NCI-H510A treated with DMSO at 0.1 percent for 48 hours (cell line): ENCODE measurements around the gene DPP8.

Experiments
- DNase-seq: peaks from one replicate; lab custom pipeline; 2025; lab: John Stamatoyannopoulos, UW

The DPP8 gene

DNA sequence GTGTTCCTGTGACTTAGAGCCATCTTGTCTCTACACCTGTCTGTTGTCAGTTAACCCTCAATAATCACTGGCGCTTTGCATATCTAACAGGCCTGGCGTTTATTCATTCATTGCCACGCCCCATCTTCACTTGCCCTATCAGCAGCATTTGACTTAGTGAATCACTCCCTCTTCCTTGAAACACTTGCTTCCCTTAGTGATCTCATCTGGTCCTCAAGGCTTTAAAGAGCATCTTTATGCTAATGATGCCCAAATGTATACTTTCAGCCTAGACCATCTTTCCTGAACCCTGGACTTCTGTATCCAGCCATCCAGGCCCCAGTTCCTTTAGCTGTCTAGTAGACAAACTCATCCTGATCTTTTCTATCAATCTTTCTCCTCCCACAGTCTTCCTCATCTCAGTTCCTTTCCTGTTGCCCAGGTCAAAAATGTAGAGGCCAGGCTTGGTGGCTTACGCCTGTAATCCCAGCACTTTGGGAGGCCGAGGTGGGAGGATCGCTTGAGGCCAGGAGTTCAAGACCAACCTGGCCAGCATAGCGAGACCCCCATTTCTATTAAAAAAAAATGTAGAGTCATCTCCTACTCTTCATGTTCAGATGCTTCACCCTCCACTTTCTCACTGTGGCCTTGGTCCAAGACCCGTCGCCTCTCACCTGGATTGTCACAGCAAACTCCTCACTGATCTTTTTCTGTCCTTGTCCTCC is 93.4 kb downstream of the DPP8 start:
- no peak for DNase-seq

- DNase-seq, result no peak
These were observed 94.1 kb downstream of the DPP8 start for GRCh38 chr15:65423150-65423975.

GRCh38 chr15:65421360-65422215 is 95.9 kb downstream of the DPP8 start:
- no peak for DNase-seq

GRCh38 chr15:65420975-65421359 is 96.5 kb downstream of the DPP8 start:
- no peak for DNase-seq

DNA sequence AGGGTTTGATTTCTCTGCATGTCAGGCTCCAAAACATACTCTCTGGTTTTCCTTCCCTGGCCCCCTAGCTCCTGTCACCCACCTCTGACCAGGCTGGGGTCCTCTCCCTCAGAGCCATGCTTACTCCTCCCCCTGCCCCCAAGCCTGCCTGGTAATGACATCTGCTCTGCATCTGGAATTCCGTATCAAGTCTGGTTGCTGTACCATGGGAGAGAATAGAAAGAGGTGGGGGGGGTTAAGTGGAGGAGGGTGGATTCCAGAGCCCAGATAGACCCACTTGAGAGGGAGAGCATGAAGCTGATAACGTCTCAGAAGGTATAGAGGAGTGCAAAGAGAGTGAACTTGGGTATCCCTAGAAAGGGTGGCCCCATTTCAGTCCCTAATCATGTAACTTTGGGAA is 98.9 kb downstream of the DPP8 start:
- DNase-seq, result no peak

DNA sequence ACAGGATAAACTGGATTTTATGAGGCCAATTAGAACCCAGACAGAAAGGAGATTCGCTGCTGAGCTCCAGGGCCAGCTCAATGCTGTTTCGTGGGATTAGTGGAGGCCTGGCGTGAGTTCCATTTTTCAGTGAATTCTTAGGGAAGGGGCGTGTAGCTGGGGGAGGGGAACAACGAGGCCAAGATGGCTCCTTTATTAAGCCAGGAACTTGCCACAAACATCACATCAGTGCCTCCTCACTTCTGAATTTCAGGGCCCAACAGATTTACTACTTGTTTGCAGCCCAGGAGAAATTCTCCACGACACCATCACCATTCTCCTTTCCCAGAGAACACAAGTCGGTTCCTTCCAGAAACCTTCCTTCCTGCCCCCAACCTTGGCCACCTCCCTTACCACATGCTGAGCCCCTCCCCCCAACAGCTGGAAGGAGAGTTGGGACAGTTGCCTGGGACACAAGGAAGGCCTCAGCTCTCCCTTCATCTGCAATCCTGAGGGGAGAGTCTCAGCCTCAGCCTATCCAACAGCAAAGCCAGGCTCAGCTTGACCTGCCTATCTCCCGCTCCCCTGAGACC is 100.6 kb downstream of the DPP8 start:
- no peak for DNase-seq

DNA sequence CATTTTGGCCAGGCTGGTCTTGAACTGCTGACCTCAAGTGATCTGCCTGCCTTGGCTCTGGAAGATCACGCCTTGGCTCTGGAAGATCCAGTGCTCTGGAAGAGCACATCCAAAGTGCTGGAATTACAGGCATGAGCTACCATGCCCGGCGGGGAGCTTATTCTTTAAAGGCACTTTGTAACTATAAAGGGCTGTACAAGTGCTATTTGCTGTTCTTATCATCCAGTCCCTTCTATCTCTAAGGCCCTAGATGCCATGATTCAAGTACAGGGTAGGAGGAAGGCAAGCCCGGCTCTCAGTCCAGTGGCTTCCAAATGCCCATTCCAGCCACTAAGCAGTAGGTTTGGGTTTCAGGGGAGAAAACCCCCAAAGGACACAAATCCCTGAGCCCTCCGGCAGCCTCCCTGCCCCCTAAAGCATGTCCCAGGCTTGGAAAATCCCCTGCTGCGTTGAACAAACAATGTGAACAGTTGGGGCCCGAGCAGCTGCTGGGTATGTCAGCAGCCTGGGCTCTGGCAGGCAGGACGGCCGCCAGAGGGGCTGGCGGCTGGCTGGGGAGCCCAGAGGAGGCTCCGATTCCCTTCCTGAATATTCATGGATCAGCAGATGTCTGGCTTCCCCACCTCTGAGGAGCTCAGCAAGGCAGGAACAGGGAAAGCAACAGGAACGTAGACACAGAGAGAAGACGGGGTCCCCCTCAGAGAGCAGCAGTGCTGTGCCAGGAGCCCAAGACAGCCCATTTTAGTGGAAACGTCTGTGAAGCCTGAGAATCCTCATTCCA is 102.5 kb downstream of the DPP8 start:
- DNase-seq, result peak; percentile 66

DNA sequence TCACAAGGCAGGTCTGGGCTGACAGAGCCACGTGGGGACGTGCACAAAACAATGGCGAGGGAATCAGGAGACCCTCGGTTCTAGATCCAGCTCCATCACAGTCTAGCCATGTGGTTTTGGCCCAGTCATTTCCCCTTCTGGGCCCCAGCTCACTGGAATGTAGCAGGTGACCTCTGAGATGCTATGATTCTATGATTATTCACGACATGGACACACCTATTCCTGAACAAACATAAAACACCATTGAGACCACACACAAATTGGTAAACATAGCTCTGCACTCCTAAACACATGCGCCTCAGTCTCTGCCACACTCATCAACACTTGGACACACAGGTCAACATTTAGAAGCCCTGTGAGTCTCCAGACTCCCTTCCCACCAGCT is 103.7 kb downstream of the DPP8 start:
- no peak for DNase-seq

- DNase-seq, result no peak
These were observed 104.3 kb downstream of the DPP8 start for GRCh38 chr15:65413051-65413759.

GRCh38 chr15:65412556-65412955 is 104.9 kb downstream of the DPP8 start:
- no peak for DNase-seq

- DNase-seq, result no peak
These were observed 105.9 kb downstream of the DPP8 start for GRCh38 chr15:65411465-65412071.

GRCh38 chr15:65410972-65411371 is 106.5 kb downstream of the DPP8 start:
- no peak for DNase-seq

DNA sequence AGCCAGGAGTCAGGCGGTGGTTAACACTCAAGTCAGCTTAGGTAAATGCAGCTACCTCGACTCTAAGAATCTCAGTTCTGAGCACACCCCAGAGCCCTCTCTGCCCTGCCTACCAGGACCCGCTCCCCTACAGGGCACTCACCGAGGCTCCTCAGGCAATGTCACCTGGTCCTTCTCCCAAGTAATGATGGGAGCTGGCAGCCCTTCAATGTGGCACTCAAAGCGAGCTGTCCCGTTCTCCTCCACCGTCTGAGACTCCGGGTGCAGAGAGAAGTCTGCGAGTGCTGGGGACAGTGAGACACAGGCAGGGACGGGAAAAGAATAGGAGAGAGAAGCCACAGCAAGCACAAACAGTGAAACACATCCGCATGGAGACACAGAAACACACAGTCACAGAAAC is 107.5 kb downstream of the DPP8 start:
- DNase-seq, result no peak

DNA sequence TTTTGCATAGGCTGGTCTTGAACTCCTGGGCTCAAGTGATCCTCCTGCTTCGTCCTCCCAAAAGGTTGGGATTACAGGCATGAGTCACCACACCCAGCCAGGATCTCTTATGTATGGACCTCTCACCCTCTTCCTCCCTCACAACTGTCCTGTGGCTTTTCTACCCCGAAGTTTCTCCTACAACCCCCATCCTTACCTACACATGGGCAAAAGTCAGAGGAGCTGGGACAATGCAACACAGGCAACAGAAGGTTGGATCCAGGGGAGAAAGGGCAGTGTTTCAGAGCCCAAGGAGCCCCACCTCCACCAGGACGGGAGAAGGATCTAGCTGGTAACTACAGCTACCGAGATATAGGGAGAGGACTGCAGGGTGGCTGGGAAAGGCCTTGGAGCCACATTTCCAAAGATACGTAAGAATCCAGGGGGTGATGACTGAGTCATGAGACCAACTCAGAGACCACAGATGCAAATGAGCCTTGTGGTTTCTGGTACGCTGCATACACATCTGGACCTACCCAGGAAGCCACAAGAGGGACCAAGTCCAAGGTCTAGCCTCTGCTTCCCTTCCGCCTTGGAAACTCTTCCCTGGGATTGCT is 108.4 kb downstream of the DPP8 start:
- no peak for DNase-seq

DNA sequence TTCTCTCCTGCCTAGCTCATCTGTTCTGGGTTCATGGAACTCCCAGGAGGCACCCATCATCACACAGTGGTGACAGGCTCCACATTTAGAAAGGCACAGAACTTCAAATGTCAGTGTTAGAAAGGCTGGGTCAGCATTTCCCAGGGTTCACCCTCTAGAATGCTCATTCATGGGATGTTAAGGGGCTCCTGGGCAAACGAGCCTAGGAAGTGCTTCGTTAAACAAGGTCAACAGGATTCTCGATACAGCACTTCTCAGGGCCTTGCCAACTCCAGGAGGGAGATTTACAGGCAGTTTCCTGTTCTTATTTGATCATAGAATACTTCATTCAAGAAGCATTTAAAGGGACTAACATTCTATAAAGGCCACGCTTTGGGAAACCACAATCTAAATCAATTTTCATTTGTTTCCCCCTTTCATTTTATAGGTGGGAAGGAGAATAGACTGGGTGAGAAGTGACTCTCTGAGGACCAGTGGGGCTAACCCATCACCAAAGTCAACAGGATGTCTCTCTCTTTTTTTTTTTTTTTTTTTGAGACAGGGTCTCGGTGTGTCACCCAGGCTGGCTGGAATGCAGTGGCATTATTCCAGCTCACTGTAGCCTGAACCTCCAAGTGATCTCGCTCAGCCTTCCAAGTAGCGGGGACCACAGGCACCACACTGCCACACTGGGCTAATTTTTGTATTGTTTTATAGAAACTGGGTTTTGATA is 109.0 kb downstream of the DPP8 start:
- no peak for DNase-seq

GRCh38 chr15:65406424-65407000 is 111.0 kb downstream of the DPP8 start:
- no peak for DNase-seq

DNA sequence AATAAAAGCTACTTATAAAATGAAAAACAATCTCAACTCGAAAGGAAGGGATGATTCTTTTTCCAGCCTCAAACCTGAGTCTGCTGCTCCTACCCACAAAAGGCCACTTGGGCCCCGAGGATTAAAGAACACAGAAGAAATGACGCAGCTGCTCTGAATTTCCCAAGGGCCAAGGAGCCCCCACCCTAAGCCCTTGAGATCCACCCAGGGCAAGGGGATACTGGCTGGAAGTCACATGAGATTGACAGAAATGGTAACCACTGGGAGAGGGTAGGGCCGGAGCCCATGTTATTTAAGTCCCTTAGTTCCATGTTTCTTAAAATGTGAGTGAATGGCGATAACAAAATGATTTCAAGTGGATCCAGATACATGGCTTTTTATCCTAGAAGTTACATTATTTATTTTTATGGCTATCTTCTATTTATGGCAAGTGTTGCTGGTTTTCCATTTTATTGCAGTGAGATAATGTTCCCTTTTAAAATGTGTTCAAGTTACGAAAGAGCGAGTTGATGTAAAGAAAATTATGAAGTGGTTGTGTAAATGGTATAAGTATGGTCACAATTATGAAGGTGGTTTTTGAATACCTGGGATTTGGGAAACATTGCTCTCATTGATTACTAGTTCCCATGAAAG is 111.6 kb downstream of the DPP8 start:
- no peak for DNase-seq

GRCh38 chr15:65404186-65404872 is 113.2 kb downstream of the DPP8 start:
- no peak for DNase-seq
